HG02840 (cell line): ENCODE measurements around the gene TOR1B.

Source experiments
- ATAC-seq: cut with Tn5 transposase; IDR thresholded peaks from one replicate; pipeline ENCODE4 v1.9.1; 2021; ENCODE audit warnings: mild to moderate bottlenecking, moderate library complexity, moderate number of reproducible peaks; ENCODE audit not compliant: unreplicated experiment, low FRiP score

The TOR1B gene

GRCh38 chr9:129812385-129812784 lies 9.4 kb downstream of the TOR1B start:
- no peak for ATAC-seq

- no peak for ATAC-seq
Observed at GRCh38 chr9:129813661-129814060, 10.7 kb downstream of the TOR1B start.

- no peak for ATAC-seq
Observed at GRCh38 chr9:129814432-129815223, 11.6 kb downstream of the TOR1B start.

GRCh38 chr9:129815278-129815677 lies 12.3 kb downstream of the TOR1B start:
- ATAC-seq: no peak

GRCh38 chr9:129816501-129817435 lies 13.8 kb downstream of the TOR1B start:
- ATAC-seq: no peak

- no peak for ATAC-seq
Observed at GRCh38 chr9:129822898-129823541, 20.0 kb downstream of the TOR1B start.

- ATAC-seq: no peak
Observed at GRCh38 chr9:129823542-129823934, 20.6 kb downstream of the TOR1B start.

GRCh38 chr9:129823935-129824601 lies 21.1 kb downstream of the TOR1B start, which contains the start of gene TOR1A:
TSS of gene TOR1A (minus strand) at chr9:129824136. CDS start at chr9:129824085, 51 bp downstream.
- ATAC-seq: peak; percentile 95

- ATAC-seq: no peak
Observed at GRCh38 chr9:129826344-129826743, 23.4 kb downstream of the TOR1B start.

GRCh38 chr9:129826759-129827158 lies 23.8 kb downstream of the TOR1B start:
- ATAC-seq: no peak

- no peak for ATAC-seq
Observed at GRCh38 chr9:129828051-129828450, 25.1 kb downstream of the TOR1B start.

- ATAC-seq: no peak
Observed at GRCh38 chr9:129828969-129829368, 26.0 kb downstream of the TOR1B start.

- ATAC-seq: no peak
Observed at GRCh38 chr9:129832982-129833381, 30.0 kb downstream of the TOR1B start.

- peak; percentile 24 for ATAC-seq
Observed at GRCh38 chr9:129834489-129835127, 31.6 kb downstream of the TOR1B start.

GRCh38 chr9:129835128-129835859 lies 32.3 kb downstream of the TOR1B start, which contains the start of the genes C9orf78 and USP20:
TSS of gene C9orf78 (minus strand) at chr9:129835275. CDS start at chr9:129835221, 54 bp downstream.
TSS of gene USP20 (plus strand) at chr9:129835458. CDS start at chr9:129852556, 17,098 bp downstream.
- ATAC-seq: peak; percentile 92

GRCh38 chr9:129835860-129836223 lies 32.9 kb downstream of the TOR1B start:
- no peak for ATAC-seq

- ATAC-seq: no peak
Observed at GRCh38 chr9:129836311-129837007, 33.5 kb downstream of the TOR1B start.

- ATAC-seq: no peak
Observed at GRCh38 chr9:129838707-129839259, 35.8 kb downstream of the TOR1B start.
